ENCODE results near the gene CALML5.

The CALML5 gene

DNA sequence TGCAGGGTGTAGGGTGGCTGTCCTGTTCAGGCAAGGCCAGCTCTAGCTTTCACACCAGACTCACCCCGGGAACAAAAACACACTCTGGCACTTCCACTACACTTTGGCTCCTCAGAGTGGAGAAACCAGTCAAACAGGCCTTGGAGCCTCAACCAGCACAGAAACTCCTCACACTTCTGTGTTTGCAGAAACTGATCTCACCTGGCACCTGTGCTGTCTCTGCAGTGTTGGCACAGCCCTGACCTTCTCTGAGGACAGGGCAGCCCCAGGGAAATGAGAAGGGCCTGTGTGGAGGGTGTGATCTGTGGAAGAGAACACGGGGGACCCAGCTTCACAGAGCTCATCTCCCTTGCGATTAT is 4.1 kb upstream of the CALML5 start:
- in situ Hi-C loops (cut with HindIII; ENCODE audit: low sequenced_read_pairs): loop anchor here (5.0 kb wide), 1 partner anchor 49 kb away; no protein-coding TSS in a partner anchor

DNA sequence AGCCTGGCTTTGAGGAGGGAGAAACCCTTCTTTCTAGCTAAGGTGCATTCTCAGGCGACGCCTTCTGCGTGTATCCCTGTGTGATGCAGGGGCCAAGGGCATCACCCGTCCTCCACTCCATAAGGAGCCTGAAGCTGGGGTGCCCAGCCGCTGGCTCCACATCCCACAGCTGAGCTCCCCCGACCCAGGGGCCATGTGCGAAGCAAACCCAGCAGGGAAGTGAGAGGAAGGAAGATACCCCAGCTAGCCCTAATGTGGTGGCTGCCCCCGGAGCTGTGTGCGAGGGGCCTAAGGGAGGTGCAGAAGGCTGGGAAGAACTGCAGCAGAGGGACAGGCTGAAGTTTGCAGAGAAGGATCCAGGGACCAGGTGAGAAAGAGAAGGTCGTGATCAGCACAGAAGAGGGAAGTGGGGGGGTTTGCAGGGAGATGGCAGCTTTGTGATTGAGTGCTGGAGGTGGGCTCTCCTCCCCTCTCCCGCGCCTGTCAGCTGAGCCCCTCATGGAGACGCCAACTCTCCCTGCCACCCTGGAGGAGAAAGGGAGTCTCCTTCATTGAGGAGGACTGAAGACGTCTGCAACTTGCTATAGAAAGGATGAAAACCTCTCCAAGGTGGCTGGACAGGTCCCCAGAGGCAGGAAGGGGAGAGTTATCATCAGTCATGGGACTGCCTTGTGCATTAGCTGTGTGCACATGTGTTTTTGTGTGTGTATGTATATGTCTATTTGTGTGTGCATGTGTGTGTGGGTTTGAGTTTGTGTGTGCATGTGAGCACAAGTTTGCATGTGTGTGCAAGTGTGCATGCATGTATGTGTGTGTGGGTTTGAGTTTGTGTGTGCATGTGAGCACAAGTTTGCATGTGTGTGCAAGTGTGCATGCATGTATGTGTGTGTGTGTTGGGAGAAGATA is 3.5 kb upstream of the CALML5 start:
- in situ Hi-C loops (cut with HindIII; ENCODE audit: low sequenced_read_pairs): loop anchor here (5.0 kb wide), 1 partner anchor 49 kb away; no protein-coding TSS in a partner anchor

DNA sequence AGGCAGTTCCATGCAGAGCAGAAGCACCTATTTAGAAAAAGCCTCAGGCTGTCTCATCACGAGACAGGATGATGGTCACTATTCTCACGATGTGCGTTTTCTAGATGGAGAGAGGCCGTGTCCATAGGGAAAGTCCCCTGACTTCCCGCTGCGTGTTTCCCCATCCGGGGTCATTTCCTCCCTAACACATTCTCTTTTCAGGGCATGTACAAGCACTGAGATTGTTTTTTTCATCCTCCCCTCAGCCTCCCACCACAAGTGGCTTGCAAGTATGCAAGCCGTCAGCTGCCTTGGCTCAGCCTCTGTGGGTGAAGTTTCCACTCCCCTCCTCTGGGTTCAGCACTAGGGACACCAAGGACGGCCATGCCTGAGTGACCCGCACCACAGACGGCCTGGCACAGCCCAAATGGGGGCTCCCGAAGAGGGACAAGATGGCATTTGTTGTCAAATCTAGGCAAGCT is 2.7 kb upstream of the CALML5 start:
- in situ Hi-C loops (cut with HindIII; ENCODE audit: low sequenced_read_pairs): loop anchor here (5.0 kb wide), 1 partner anchor 50 kb away; no protein-coding TSS in a partner anchor

DNA sequence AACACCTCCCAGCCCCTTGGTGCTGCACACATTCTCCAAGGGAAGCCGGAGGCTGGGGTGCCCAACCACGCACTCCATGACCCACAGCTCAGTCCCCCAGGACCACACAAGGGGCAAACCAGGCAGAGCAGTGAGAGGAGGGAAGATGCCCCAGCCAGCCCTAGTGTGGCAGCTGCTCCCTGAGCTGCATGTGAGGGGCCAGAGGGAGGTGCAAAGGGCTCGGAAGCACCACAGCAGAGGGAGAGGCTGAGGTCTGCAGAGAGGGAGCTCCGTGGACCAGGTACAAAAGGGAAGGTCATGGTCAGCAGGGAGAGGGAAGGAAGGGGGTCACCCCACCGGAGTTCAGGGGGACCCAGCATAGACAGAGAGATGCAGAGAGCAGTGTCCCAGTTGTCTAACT is 1.5 kb upstream of the CALML5 start:
- in situ Hi-C loops (cut with HindIII; ENCODE audit: low sequenced_read_pairs): loop anchor here (5.0 kb wide), 1 partner anchor 51 kb away; no protein-coding TSS in a partner anchor

DNA sequence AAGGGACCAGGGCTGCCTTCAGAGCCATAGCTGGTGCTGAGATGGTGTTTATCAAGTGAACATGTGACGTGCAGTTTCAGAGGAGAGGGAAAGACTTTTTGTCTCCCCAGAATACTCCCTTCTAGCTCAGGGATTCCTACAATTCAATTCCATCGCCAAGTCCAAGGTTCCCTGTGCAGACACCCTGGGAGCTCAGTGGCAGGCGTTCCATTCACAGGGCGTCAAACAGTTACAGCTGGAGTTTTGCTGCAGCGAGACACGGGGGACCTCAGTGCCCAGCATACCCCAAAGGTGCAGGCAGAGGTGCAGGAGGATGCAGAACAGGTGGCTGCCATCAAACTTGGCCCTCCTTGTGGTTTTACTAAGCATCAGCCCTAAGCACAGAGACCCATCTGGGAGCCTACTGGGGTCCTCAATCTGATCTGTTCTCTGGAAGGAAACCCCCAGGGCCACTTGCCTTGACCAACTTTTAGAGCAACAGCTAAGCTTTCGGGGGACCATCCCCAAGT is 846 bp upstream of the CALML5 start:
- in situ Hi-C loops (cut with HindIII; ENCODE audit: low sequenced_read_pairs): loop anchor here (5.0 kb wide), 1 partner anchor 52 kb away; no protein-coding TSS in a partner anchor

DNA sequence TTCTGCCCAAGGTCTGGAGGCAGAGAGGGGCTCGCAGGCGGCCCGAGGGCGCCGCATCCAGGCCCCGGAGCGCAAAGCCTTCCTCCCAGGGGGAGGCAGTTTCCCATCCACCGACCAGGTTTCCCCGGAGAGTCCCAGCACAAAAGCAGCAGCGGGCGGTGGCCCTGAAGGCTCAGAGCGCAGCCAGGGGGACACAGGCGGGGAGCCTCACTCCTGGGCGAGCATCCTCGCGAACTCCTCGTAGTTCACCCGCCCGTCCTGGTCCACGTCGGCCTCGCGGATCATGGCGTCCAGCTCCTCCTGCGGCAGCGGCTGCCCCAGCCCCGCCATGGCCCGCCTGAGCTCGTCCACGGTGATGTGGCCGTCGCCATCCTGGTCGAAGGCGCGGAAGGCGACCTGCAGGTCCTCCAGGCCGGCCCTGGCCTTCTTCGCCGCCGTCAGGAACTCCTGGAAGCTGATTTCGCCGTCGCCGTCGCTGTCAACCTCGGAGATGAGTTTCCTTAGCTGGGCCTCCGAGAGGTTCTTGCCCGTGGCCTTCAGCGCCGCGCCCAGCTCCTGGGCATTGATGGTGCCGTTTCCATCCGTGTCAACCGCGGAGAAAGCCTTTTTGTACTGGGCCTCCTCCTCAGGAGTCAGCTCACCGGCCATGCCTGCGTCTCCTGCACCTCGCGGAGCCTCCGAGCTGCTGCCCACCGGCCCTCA is 428 bp downstream of the CALML5 start:
- in situ Hi-C loops (cut with HindIII; ENCODE audit: low sequenced_read_pairs): loop anchor here (25.0 kb wide), 1 partner anchor 112 kb away; no protein-coding TSS in a partner anchor

DNA sequence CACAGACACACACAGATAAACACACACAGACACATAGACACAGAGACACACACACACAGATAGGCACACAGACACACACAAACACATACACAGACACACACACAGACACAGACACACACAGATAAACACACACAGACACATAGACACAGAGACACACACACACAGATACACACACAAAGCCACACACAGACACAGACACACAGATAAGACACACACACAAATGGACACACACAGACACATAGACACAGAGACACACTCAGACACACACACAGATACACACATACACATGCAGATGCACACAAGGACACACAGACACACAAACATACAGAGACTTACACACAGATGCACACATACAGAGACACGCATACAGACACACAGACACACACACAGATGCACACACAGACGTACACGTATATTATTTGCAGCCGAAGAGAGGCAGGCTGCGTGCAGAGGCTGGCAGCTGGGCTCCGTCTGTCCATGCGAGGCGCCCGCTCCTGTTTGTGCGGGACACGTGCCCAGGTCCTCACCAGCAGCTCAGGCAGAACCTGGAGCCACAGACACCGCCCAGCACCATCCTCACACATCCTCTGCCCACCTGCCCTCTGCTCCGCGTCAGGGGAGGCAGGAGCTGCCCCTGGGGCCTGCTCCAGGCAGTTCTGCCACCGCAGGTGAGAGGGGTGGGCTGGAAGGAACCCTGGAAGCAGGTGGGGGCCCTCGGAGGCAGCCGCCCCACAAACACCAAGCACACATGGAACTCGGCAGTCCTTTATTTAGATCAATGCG is 1.2 kb downstream of the CALML5 start:
- in situ Hi-C loops (cut with HindIII; ENCODE audit: low sequenced_read_pairs): loop anchor here (25.0 kb wide), 1 partner anchor 111 kb away; no protein-coding TSS in a partner anchor

DNA sequence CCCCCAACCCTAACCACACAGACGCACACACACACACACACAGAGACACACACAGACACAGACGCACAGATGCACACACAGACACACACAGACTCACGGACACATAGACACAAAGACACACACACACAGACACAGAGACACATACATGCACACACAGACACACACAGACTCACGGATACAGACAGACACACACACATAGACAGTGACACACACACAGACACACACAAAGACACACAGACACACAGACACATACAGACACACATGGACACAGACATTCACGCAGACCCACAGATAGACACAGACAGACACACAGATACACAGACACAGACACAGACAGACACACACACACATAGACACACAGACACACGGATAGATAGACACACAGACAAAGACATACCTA is 2.1 kb downstream of the CALML5 start:
- in situ Hi-C loops (cut with HindIII; ENCODE audit: low sequenced_read_pairs): loop anchor here (25.0 kb wide), 1 partner anchor 110 kb away; no protein-coding TSS in a partner anchor

DNA sequence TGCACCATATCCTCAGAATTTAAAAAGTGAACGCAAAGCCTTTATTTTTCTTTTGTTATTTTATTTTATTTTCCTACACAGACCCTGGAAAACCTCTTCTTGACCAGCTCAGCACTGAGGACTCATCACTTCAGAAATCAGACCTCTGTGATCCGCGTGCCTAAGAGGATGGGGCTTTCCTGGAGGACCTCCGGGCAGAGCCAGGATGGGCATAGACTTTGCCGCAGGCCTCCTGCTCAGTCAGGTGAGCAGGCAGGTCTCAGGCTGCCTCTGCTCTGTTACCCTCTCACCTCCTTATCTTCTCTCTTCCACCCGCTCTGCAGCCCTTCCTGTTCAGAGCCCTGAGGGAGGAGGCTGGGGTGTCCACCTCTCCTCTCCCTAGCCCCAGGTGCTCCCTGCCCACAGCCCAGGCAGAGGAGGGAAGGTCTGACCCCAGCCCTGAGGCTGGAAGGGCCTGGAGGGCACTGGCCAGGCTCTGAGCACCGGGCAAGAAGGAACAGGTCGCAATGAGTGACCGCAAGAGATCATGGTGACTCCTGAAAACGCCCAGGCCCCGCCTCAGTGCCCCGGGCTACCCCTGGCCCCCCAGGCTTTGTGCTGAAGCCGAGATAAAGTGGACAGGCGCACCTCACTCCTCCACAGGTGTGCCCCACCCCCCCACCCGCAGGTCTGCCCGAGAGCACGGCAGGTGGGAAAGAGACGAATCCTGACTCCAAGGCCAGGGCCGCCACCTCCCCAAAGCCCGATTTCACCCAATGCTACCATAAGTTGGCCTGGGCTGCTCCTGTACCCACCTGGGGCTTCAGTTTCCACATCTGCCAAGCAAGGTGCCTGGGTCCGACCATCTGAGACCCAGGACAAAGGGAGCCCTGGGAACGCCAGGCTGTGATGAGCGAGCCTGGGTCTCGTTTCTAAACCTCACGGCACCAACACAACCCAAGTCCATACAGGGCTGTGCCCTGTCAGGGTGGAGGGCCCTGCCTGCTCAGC is 2.8 kb downstream of the CALML5 start:
- in situ Hi-C loops (cut with HindIII; ENCODE audit: low sequenced_read_pairs): loop anchor here (25.0 kb wide), 1 partner anchor 109 kb away; no protein-coding TSS in a partner anchor

DNA sequence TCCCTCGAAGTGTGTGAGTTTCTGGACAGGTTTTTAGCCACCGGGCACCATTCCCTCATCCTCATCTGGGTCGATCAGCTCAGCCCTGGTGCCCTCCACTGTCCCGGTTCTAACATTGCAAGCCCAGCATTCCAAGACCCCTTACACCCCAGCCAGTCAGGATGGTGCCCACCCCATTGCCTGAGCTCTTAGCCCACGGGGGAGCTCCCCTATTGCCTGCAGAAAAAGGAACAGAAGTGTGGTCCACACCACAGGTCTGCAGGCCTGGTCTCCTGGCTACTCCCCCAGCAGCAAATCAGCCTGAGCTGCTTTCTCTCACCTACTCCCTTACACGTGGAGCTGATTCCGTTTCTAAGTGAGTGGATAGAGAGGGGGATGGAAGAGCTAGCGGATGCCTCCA is 4.8 kb downstream of the CALML5 start:
- in situ Hi-C loops (cut with HindIII; ENCODE audit: low sequenced_read_pairs): loop anchor here (25.0 kb wide), 1 partner anchor 107 kb away; no protein-coding TSS in a partner anchor

DNA sequence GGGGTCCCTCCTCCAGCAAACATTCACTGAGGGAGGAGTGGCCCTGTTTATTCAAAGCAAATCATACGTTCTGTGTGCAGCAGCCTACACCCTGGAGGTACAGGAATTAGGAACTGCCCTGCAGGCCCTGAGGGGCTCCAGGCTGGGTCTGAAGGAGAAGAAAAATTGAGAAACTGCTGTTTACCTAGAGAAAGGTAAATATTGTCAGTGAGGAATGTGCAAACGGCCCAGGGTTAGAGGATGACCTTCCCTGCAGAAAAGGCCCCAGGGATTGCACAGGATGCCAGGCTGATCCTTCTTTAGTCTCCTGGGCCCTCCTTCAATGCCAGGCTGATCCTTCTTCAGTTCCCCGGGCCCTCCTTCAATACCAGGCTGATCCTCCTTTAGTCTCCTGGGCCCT is 5.7 kb downstream of the CALML5 start:
- in situ Hi-C loops (cut with HindIII; ENCODE audit: low sequenced_read_pairs): loop anchor here (25.0 kb wide), 1 partner anchor 106 kb away; no protein-coding TSS in a partner anchor

DNA sequence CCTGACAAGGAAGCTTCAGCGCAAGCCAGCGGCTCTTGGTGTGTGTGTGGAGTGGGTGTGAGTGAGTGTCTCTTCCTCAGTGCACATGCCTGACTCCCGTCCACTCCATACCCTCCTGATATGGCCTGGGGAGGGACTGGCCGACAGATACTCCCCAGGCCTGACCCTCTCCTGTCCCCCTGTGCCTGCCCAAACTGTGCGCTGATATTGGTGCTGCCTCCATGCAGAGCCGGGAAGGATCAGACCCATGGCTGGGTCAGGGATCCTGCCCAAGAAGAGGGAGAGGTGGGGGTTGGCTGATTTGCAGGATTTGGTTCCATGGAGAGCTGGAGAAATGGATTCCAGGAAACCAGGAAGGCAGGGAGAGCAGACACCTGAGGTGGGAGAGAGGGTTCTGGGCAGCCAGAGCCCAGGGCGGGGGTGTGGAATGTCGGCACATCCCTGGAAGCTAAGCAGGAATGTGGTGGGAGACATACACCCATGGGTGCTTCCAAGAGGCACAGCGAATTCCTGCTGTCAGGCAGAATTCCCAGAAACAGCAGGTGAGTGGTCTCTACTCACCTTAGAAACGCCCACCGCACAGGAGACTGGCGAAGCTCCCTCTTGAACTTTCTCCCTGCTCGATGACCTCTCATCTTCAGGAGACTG is 6.3 kb downstream of the CALML5 start:
- in situ Hi-C loops (cut with HindIII; ENCODE audit: low sequenced_read_pairs): loop anchor here (25.0 kb wide), 1 partner anchor 106 kb away; no protein-coding TSS in a partner anchor

DNA sequence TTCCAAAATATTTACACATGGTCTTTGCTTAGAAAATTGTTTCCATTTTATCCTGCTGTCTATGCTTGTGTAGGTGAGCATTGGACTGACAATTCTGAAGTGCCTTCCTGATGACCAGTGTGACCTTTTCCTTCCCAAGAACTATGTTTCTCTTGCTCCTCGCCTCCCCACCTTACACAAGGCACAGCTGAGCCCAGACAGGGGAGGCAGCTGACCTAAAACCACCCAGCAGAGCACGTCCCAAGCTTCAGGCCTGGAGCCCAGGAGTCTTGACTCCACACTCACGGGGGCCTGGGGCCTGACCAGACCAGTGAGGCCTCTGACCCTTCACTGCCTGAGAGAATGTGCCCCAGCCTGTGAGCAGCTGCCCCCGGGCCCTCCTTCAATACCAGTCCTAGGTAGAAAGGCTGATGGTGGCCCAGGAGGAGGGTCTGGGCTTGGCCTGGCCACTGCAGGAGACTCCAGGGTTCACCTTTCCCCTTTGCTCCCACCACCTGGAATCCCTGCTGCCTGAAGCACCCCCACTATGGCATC is 7.0 kb downstream of the CALML5 start:
- in situ Hi-C loops (cut with HindIII; ENCODE audit: low sequenced_read_pairs): loop anchor here (25.0 kb wide), 1 partner anchor 105 kb away; no protein-coding TSS in a partner anchor

DNA sequence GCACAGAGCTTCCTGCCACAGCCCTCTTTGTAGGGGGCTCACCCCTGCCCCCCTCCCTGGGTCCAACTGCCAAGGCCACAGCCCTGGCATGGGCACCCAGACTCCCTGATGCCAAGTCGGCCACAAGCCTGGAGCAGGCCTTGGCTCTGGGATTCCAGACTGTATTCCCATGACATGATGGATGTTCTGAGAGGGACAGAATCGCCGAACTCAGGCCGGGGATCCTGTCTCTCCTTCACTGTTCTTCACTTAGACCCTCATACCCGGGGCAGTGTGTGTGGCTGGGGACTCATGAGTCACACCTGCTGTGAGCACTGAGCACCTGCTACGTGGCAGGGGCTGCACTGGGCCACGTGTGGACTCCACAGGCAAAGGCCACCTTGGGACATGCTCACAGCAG is 7.9 kb downstream of the CALML5 start:
- in situ Hi-C loops (cut with HindIII; ENCODE audit: low sequenced_read_pairs): loop anchor here (25.0 kb wide), 1 partner anchor 104 kb away; no protein-coding TSS in a partner anchor

DNA sequence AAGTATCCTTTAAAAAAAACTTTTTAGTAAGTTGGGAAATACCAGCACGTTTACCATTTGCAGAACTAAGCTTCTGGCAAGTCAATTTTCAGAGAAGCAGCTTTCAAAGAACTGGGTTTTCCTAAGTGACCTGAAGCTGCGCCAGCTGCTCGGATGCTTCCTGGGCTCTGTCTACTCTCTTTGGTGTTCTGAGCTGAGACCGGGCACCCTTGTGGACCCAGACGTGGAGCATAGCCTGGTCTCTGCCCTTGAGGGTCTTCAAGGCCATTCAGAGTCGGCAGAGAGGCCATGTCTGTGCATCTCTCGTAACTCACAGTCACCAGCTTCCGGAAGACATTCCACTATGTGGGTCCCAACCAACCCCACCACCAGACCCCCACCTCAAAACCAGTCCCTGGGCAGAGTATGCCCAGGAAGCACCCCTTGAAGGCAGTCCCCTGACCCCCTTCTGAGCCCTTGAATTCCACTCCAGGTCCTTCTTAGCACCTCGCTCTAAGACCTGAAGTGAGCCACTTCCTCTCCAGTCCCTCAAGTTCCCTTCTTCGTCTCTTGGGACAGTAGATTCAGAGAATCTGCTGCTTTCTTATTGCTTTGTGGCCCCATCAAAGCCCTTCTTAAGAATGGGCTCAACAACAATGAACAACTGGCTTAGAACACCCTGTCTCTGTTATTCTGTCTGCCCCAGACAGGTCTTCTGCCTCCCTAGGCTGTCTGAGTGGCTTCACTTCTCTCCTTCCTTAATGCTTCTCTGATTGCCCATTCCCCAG is 8.5 kb downstream of the CALML5 start:
- in situ Hi-C loops (cut with HindIII; ENCODE audit: low sequenced_read_pairs): loop anchor here (25.0 kb wide), 1 partner anchor 104 kb away; no protein-coding TSS in a partner anchor

DNA sequence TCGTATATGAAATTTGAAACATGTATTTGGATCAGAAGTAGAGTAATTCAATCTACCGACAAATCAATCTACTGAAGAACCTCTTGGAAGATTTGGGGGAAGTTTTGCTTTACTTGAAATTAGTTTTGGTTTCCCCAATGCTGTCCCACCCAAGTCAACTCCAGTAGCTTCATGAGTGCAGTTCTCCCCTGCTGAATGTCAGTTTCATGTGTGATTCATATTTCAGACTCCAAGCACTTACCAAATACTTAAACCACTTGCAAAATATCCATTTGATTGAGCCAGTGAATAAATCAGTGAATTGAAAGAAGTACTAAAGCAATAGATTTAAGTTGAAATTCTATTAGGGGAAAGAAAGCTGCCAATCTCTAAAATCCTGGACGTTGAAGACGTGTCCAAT is 9.3 kb downstream of the CALML5 start:
- in situ Hi-C loops (cut with HindIII; ENCODE audit: low sequenced_read_pairs): loop anchor here (25.0 kb wide), 1 partner anchor 103 kb away; no protein-coding TSS in a partner anchor

All from endothelial cell of hepatic sinusoid (primary cell).